B cell (primary cell): ENCODE data around the gene CDH13. TPM values are rescaled to one million over a fixed set of nuclear protein-coding genes. Genes with fewer than 3 reads are reported as not detected.

Experiments used
- ATAC-seq: fragments of 200-7000 bp; cut with Tn5 transposase; one replicate; pipeline ENCODE4 v1.10.0; 2021; ENCODE audit warnings: low read depth, mild to moderate bottlenecking, moderate number of reproducible peaks, moderate library complexity
- CTCF ChIA-PET: fragments of 350-600 bp; sonication (Branson Sonifier 250); formaldehyde crosslinking; loops from one replicate; lab custom pipeline; 2021; ENCODE audit warnings: antibody characterized with exemption, inconsistent platforms; lab: Charles Lee
- POLR2A ChIA-PET: fragments of 350-600 bp; sonication (Branson Sonifier 250); formaldehyde crosslinking; loops from one replicate; lab custom pipeline; 2021; ENCODE audit warnings: antibody characterized with exemption; lab: Charles Lee
- DNase-seq: peaks from one replicate; pipeline ENCODE4 v3.0.0; 2013
- H2AFZ ChIP-seq: 2 replicates; pipeline ENCODE4 v1.6.1; 2012; ENCODE audit warnings: mild to moderate bottlenecking, low read depth, low read length; ENCODE audit not compliant: insufficient read depth, poor library complexity, severe bottlenecking
- H3K27ac ChIP-seq, 2 donors: 1 replicate in 1 of 2; 2 replicates in 1 of 2; pipeline ENCODE4 v1.5.1; 2012 to 2013; ENCODE audit warnings: low read length in 2 of 2, mild to moderate bottlenecking in 2 of 2, moderate library complexity in 1 of 2
- H3K27me3 ChIP-seq, 4 experiments: fragments of 200-600 bp in 1 of 4; sonication (generic) in 1 of 4; replicated peaks in 1 of 4; 1 replicate in 2 of 4; 2 replicates in 2 of 4; pipeline versions ENCODE4 v1.6.1 to v1.7.0; 2013 to 2016; ENCODE audit warnings: low read length in 3 of 4, mild to moderate bottlenecking in 2 of 4, mixed read lengths in 1 of 4, moderate library complexity in 1 of 4; ENCODE audit not compliant: insufficient read depth in 4 of 4, control insufficient read depth in 3 of 4; ENCODE audit errors: control extremely low read depth in 1 of 4
- H3K36me3 ChIP-seq, 2 experiments: replicated peaks in 1 of 2; 1 replicate in 1 of 2; 2 replicates in 1 of 2; pipeline versions ENCODE4 v1.6.1 to v1.7.1; 2013; ENCODE audit warnings: low read length in 1 of 2; ENCODE audit not compliant: insufficient read depth in 2 of 2, control insufficient read depth in 1 of 2; ENCODE audit errors: control extremely low read depth in 1 of 2, extremely low read depth in 1 of 2
- H3K4me1 ChIP-seq, 2 donors: fragments of 200-600 bp in 1 of 2; sonication (generic) in 1 of 2; 1 replicate in 1 of 2; 2 replicates in 1 of 2; pipeline versions ENCODE4 v1.5.1 to v1.6.1; 2013 to 2017; ENCODE audit warnings: low read length in 2 of 2; ENCODE audit not compliant: control insufficient read depth in 2 of 2, insufficient read depth in 2 of 2
- H3K4me2 ChIP-seq: replicated peaks from 2 replicates; pipeline ENCODE3; 2012; ENCODE audit warnings: mild to moderate bottlenecking, low read depth, low read length; ENCODE audit not compliant: poor library complexity, severe bottlenecking
- H3K4me3 ChIP-seq, 5 experiments: fragments of 200-600 bp in 1 of 5; sonication (generic) in 1 of 5; 1 replicate in 3 of 5; 2 replicates in 2 of 5; pipeline versions ENCODE4 v1.5.1 to v1.7.0; 2011 to 2016; ENCODE audit warnings: low read length in 4 of 5, mild to moderate bottlenecking in 4 of 5, low read depth in 2 of 5, control low read depth in 1 of 5, moderate library complexity in 1 of 5; ENCODE audit not compliant: insufficient read depth in 1 of 5; ENCODE audit errors: control extremely low read depth in 1 of 5, extremely low read depth in 1 of 5
- H3K79me2 ChIP-seq: fragments of 200-600 bp; sonication (generic); one replicate; pipeline ENCODE4 v1.6.0; 2016; ENCODE audit warnings: low read length; ENCODE audit not compliant: control insufficient read depth, insufficient read depth
- H3K9ac ChIP-seq: fragments of 200-600 bp; sonication (generic); 2 replicates; pipeline ENCODE4 v1.6.1; 2017; ENCODE audit warnings: mild to moderate bottlenecking, low read length, moderate library complexity
- H3K9me3 ChIP-seq, 3 donors: one replicate each; pipeline versions ENCODE4 v1.6.1 to v1.7.1; 2013; ENCODE audit warnings: low read length in 2 of 3; ENCODE audit not compliant: control insufficient read depth in 2 of 3, insufficient read depth in 1 of 3; ENCODE audit errors: control extremely low read depth in 1 of 3
- H4K20me1 ChIP-seq: 2 replicates; pipeline ENCODE4 v1.6.0; 2012; ENCODE audit warnings: mild to moderate bottlenecking, low read length; ENCODE audit not compliant: insufficient read depth, control insufficient read depth, poor library complexity, severe bottlenecking
- H3K27ac Mint-ChIP-seq: one replicate; pipeline ENCODE4 v1.8.0; 2021; ENCODE audit warnings: mixed read lengths
- H3K27me3 Mint-ChIP-seq: one replicate; pipeline ENCODE4 v1.8.0; 2021; ENCODE audit warnings: mixed read lengths
- H3K4me1 Mint-ChIP-seq: one replicate; pipeline ENCODE4 v1.8.0; 2021; ENCODE audit warnings: mixed read lengths
- H3K4me3 Mint-ChIP-seq: one replicate; pipeline ENCODE4 v1.8.0; 2021; ENCODE audit warnings: mixed read lengths
- H3K9me3 Mint-ChIP-seq: one replicate; pipeline ENCODE4 v1.8.0; 2022; ENCODE audit warnings: mixed read lengths; ENCODE audit not compliant: insufficient read depth
- CTCF ChIP-seq: fragments of 200-600 bp; IDR thresholded peaks from one replicate; pipeline ENCODE4 v1.8.0; 2022; ENCODE audit warnings: antibody characterized with exemption, mild to moderate bottlenecking
- EZH2 ChIP-seq: IDR thresholded peaks from 2 replicates; pipeline ENCODE4 v1.6.1; 2012; ENCODE audit warnings: borderline replicate concordance, low read depth, mild to moderate bottlenecking, moderate library complexity, low read length; ENCODE audit not compliant: insufficient read depth, poor library complexity, severe bottlenecking
- WGBS: methylation state at CpG from one replicate; pipeline ENCODE4 v1.1.5; 2013; ENCODE audit warnings: missing lambda C conversion rate; ENCODE audit not compliant: insufficient coverage; 5-methylcytosine and 5-hydroxymethylcytosine counted together
- intact Hi-C: fragments of 100-400 bp; cut with micrococcal nuclease; formaldehyde crosslinking; loops from one replicate; pipeline ENCODE4 v1.10.0; 2022
- polyA plus RNA-seq: library from polyadenylated mRNA; depleted of rRNA; stranded (reverse); fragments of >200 nt; gene quantifications from 2 replicates; pipeline ENCODE4 v1.2.3, GENCODE V29; 2012
- total RNA-seq, 2 donors: library from RNA; stranded (reverse); fragments of 120-200 nt in 1 of 2; gene quantifications; 1 replicate in 1 of 2; 2 replicates in 1 of 2; pipeline versions ENCODE4 v1.2.3 to v1.2.4, GENCODE V29; 2013 to 2022

The CDH13 gene
- total and polyA plus RNA-seq, 2 donors (not counting 1 experiment from before 2014, with no cell fraction given): not detected

GRCh38 chr16:82782715-82783251, 156.0 kb downstream of the CDH13 start:
- Mint-ChIP-seq H3K4me1 (peaks cover 21% of the 10 kb centered on the region), H3K9me3 (no peaks in the 10 kb centered on the region), H3K27ac (peak overlapping the region; percentile 17), H3K27me3 (no peaks in the 10 kb centered on the region), H3K4me3 (no peak overlapping the region)
- DNase-seq (no peak), ATAC-seq (no peak)
- no peak overlapping the region for H3K9ac ChIP-seq
- H3K9me3 ChIP-seq: no peaks in the 10 kb centered on the region
- no peak overlapping the region for H2AFZ ChIP-seq
- H3K4me2 ChIP-seq: no peak overlapping the region
- H3K4me3 ChIP-seq: no peak overlapping the region
- no peaks in the 10 kb centered on the region for H3K27me3 ChIP-seq
- H3K27ac ChIP-seq: no peak overlapping the region
- ChIA-PET POLR2A (no interaction called here), CTCF (no interaction called here)
- no peaks in the 10 kb centered on the region for H3K79me2 ChIP-seq
- peaks cover 21 to 53% of the 10 kb centered on the region in 2 donors for H3K4me1 ChIP-seq
- H3K36me3 ChIP-seq: no peaks in the 10 kb centered on the region
- intact Hi-C loops: no loop called here
- WGBS: 98% methylated on average over 9 of the region's 11 CpGs
- H4K20me1 ChIP-seq: no peaks in the 10 kb centered on the region
- TF ChIP-seq CTCF (no peak), EZH2 (no peak)

- ATAC-seq: no peak
- no peak overlapping the region for H3K4me3 ChIP-seq
- no peaks in the 10 kb centered on the region for H3K36me3 ChIP-seq
- H3K27me3 ChIP-seq: no peaks in the 10 kb centered on the region
- peaks cover 21% of the 10 kb centered on the region for H3K4me1 Mint-ChIP-seq
- peak overlapping the region; percentile 27 for H3K27ac Mint-ChIP-seq
- H4K20me1 ChIP-seq: no peaks in the 10 kb centered on the region
- no peak overlapping the region for H3K9ac ChIP-seq
- peaks cover 21 to 49% of the 10 kb centered on the region in 2 donors for H3K4me1 ChIP-seq
- WGBS: 42% methylated on average over 5 of the region's 8 CpGs
- no peaks in the 10 kb centered on the region for H3K27me3 Mint-ChIP-seq
- H3K9me3 ChIP-seq: peaks cover 0 to 3% (median 0%) of the 10 kb centered on the region in 3 donors
- ChIA-PET CTCF (no interaction called here), POLR2A (no interaction called here)
- intact Hi-C loops: no loop called here
- H3K4me2 ChIP-seq: peak overlapping the region; percentile 21
- DNase-seq: no peak
- no peaks in the 10 kb centered on the region for H3K9me3 Mint-ChIP-seq
- no peak overlapping the region for H3K4me3 Mint-ChIP-seq
- H3K79me2 ChIP-seq: no peaks in the 10 kb centered on the region
- peak overlapping the region; percentile 12 to 51 for H3K27ac ChIP-seq
- no peak for TF ChIP-seq CTCF
- TF ChIP-seq EZH2: no peak
- H2AFZ ChIP-seq: no peak overlapping the region
Measured at GRCh38 chr16:82783933-82784572, 157.3 kb downstream of the CDH13 start.
